ENCODE data around the gene PARG.
"Not testable (repeated sequence)": the region's sequence is repeated elsewhere in the genome, so short reads cannot be mapped to it uniquely, and the experiment has no call there.

GRCh38 chr10:49942339-49942705, 495 bp upstream of the PARG start:
- not testable (repeated sequence) for TF ChIP-seq POLR2A, POLR2AphosphoS5 (IDR thresholded peaks at IDR 0.05)
